Endothelial cell of umbilical vein (primary cell): ENCODE data around the gene DTX4. TPM values are rescaled to one million over a fixed set of nuclear protein-coding genes. Genes with fewer than 3 reads are reported as not detected.

Source experiments
- BruUV-seq: library from RNA; stranded (reverse); fragments of 400-500 nt; replicated peaks from 2 replicates; lab custom pipeline; 2021; lab: Mats Ljungman, UMichigan
- CTCF ChIA-PET: fragments of 300-600, 350-600 bp; sonication (Branson Sonifier 250); formaldehyde crosslinking; loops from one replicate; lab custom pipeline; 2021; ENCODE audit warnings: antibody characterized with exemption, inconsistent platforms; lab: Charles Lee
- POLR2A ChIA-PET: fragments of 300-600, 350-600 bp; sonication (Branson Sonifier 250); formaldehyde crosslinking; loops from one replicate; lab custom pipeline; 2021; ENCODE audit warnings: antibody characterized with exemption, inconsistent platforms; lab: Charles Lee
- DNase-seq: peaks from one replicate; pipeline ENCODE4 v3.0.0-alpha.2; 2011; ENCODE audit warnings: low read depth, low spot score
- FAIRE-seq: peaks from 2 replicates; lab custom pipeline; 2011; peaks lifted over from hg19 to GRCh38; lab: Jason Lieb, UNC
- H2AFZ ChIP-seq: 2 replicates; pipeline ENCODE4 v1.6.0; 2012; ENCODE audit warnings: low read depth, low read length, control low read depth, inconsistent platforms
- H3K27ac ChIP-seq: 2 replicates; pipeline ENCODE4 v1.5.1; 2011; ENCODE audit warnings: low read depth, mild to moderate bottlenecking, control low read depth, low read length, moderate library complexity; ENCODE audit not compliant: insufficient read depth
- H3K27me3 ChIP-seq, 2 experiments: 2 replicates each; pipeline versions ENCODE4 v1.6.0 to v1.6.1; 2011; ENCODE audit warnings: low read length in 2 of 2, mixed read lengths in 1 of 2; ENCODE audit not compliant: control insufficient read depth in 2 of 2, insufficient read depth in 2 of 2
- H3K36me3 ChIP-seq, 2 experiments: 2 replicates in 1 of 2; 3 replicates in 1 of 2; pipeline ENCODE4 v1.5.1; 2011; ENCODE audit warnings: low read length in 2 of 2, mild to moderate bottlenecking in 1 of 2, moderate library complexity in 1 of 2; ENCODE audit not compliant: control insufficient read depth in 2 of 2, insufficient read depth in 2 of 2; ENCODE audit errors: extremely low read depth in 1 of 2
- H3K4me1 ChIP-seq: 3 replicates; pipeline ENCODE4 v1.5.1; 2011; ENCODE audit warnings: mild to moderate bottlenecking, low read length; ENCODE audit not compliant: control insufficient read depth, insufficient read depth; ENCODE audit errors: extremely low read depth
- H3K4me2 ChIP-seq: 2 replicates; pipeline ENCODE4 v1.6.1; 2011; ENCODE audit warnings: low read length, control low read depth, mixed read lengths; ENCODE audit not compliant: insufficient read depth
- H3K4me3 ChIP-seq, 3 experiments: fragments of 200-600 bp in 1 of 3; sonication (generic), shearing (Covaris generic) in 1 of 3; replicated peaks in 1 of 3; 2 replicates each; pipeline ENCODE4 v1.5.1; 2011 to 2016; ENCODE audit warnings: control low read depth in 3 of 3, low read length in 3 of 3, mild to moderate bottlenecking in 2 of 3, inconsistent platforms in 1 of 3, low read depth in 1 of 3, moderate library complexity in 1 of 3; ENCODE audit not compliant: insufficient read depth in 1 of 3
- H3K79me2 ChIP-seq: 2 replicates; pipeline ENCODE4 v1.6.0; 2012; ENCODE audit warnings: low read length, inconsistent platforms; ENCODE audit not compliant: control insufficient read depth, insufficient read depth
- H3K9ac ChIP-seq: replicated peaks from 2 replicates; pipeline ENCODE3; 2011; ENCODE audit warnings: low read length, control low read depth; ENCODE audit not compliant: insufficient read depth; ENCODE audit errors: extremely low read depth
- H3K9me1 ChIP-seq: replicated peaks from 3 replicates; pipeline ENCODE4 v1.6.0; 2011; ENCODE audit warnings: mild to moderate bottlenecking, low read length; ENCODE audit not compliant: control insufficient read depth, insufficient read depth; ENCODE audit errors: extremely low read depth
- H3K9me3 ChIP-seq: replicated peaks from 2 replicates; pipeline ENCODE4 v1.5.1; 2012; ENCODE audit warnings: low read length, inconsistent platforms; ENCODE audit not compliant: control insufficient read depth, insufficient read depth
- H4K20me1 ChIP-seq: replicated peaks from 2 replicates; pipeline ENCODE3; 2011; ENCODE audit warnings: mild to moderate bottlenecking, low read length; ENCODE audit not compliant: control insufficient read depth, insufficient read depth; ENCODE audit errors: extremely low read depth
- EZH2 ChIP-seq: IDR thresholded peaks from 2 replicates; pipeline ENCODE4 v1.6.1; 2012; ENCODE audit warnings: borderline replicate concordance, low read depth, mild to moderate bottlenecking, moderate library complexity, low read length, inconsistent platforms; ENCODE audit not compliant: severe bottlenecking
- FOS ChIP-seq: IDR thresholded peaks from 2 replicates; pipeline ENCODE4 v1.6.1; 2011; ENCODE audit warnings: mild to moderate bottlenecking, low read length, moderate library complexity, borderline replicate concordance; ENCODE audit not compliant: insufficient read depth
- GATA2 ChIP-seq: IDR thresholded peaks from 2 replicates; pipeline ENCODE4 v1.7.0; 2011; ENCODE audit warnings: low read depth, mild to moderate bottlenecking, moderate library complexity, mixed read lengths, low read length; ENCODE audit not compliant: insufficient read length, insufficient read depth
- JUN ChIP-seq: IDR thresholded peaks from 2 replicates; pipeline ENCODE4 v1.6.1; 2011; ENCODE audit warnings: borderline replicate concordance, low read depth; ENCODE audit not compliant: insufficient read length, insufficient read depth
- MYC ChIP-seq: IDR thresholded peaks from one replicate; pipeline ENCODE4 v1.6.1; 2011; ENCODE audit warnings: mild to moderate bottlenecking, low read depth, low read length
- POLR2A ChIP-seq: IDR thresholded peaks from 2 replicates; pipeline ENCODE4 v1.6.1; 2012; ENCODE audit warnings: low read depth, mild to moderate bottlenecking, control low read depth, low read length
- POLR2AphosphoS5 ChIP-seq: IDR thresholded peaks from 2 replicates; pipeline ENCODE4 v1.6.1; 2012; ENCODE audit warnings: low read depth, mild to moderate bottlenecking, control low read depth, low read length, moderate library complexity; ENCODE audit not compliant: insufficient read depth
- dilution Hi-C: fragments of 300-500 bp; cut with MboI; formaldehyde crosslinking; loops from one replicate; pipeline ENCODE4 v1.15.0; 2019; ENCODE audit warnings: low sequenced_read_pairs; ENCODE audit not compliant: extremely low pct_ligation_motif_present
- intact Hi-C: fragments of 100-400 bp; cut with micrococcal nuclease; formaldehyde crosslinking; loops from one replicate; pipeline ENCODE4 v1.10.0; 2022
- polyA plus RNA-seq, 4 experiments: library from polyadenylated mRNA; depleted of rRNA in 3 of 4; stranded (reverse) in 3 of 4; unstranded in 1 of 4; fragments of >200 nt; gene quantifications; 2 replicates each; pipeline versions ENCODE4 v1.2.1 to v1.2.3, GENCODE V29; 2011 to 2012; ENCODE audit warnings: missing spikeins in 1 of 4
- total RNA-seq: library from RNA; stranded (reverse); gene quantifications from 2 replicates; pipeline ENCODE4 v1.2.3, GENCODE V29; 2021
- TF ChIP-seq, protein P1 (sequence below), 2 donors: IDR thresholded peaks; 1 replicate in 1 of 2; 2 replicates in 1 of 2; pipeline ENCODE4 v1.5.1; 2011; ENCODE audit warnings: low read length in 2 of 2, mild to moderate bottlenecking in 2 of 2, moderate library complexity in 2 of 2, control low read depth in 1 of 2, inconsistent platforms in 1 of 2, low read depth in 1 of 2; ENCODE audit not compliant: insufficient read depth in 1 of 2; ENCODE audit errors: extremely low read depth in 1 of 2
- TF ChIP-seq, protein P2 (sequence below): IDR thresholded peaks from 2 replicates; pipeline ENCODE4 v1.6.1; 2011; ENCODE audit not compliant: insufficient read depth, insufficient read length

The DTX4 gene
- total and polyA plus RNA-seq, 2 donors (not counting 3 experiments of a cell fraction or from before 2014, with no cell fraction given), result 0.08 to 0.91 TPM

DNA sequence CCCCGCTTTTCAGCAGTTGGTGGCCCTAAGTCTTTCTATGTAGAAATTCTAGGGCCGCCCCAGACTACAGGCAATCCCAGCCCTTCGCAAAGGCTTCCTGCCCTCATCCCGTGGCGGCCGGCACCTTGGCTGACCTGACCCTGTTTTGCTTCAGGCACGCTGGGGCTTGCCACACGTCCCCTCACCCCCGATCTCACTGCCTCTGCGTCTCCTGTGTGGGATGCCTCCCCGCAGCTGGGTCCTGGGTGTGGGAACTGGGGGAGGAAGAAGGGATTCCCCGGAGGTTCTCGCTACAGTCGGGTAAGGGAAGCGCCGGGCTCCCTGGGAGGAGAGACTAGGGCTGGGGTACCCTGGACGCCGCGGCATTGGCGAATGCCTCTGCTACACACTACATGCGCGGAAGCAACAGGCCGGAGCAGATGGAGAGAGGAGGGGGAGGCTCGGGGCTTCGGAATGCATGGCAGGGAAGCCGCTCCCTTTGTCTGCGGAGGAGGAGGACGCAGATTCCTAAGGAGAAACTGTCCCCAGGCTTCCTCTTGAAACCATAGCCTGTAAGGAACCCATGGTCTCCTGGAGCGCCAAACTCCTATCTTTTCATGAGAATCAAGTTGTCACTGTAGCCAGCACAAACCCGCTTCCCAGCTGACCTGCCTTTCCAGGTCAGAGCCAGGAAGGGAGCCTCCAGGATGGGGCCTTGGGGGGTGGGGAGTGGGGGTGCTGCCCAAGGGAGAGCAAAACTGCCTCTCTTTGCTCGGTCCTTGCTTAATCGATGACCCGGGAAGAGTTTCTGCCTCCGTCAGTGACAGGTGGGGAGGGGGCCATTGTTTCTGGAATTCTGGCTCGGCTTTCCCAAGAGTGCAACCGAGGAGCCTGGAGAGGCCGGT lies 1.4 kb downstream of the DTX4 start:
- POLR2A ChIA-PET, result no interaction called here
- intact Hi-C loops (no loop called here), dilution Hi-C loops (no loop called here)
- H3K4me2 ChIP-seq, result peak overlapping the region; percentile 44
- TF ChIP-seq EZH2 (peak; percentile 90), POLR2AphosphoS5 (no peak)
- H2AFZ ChIP-seq, result peak overlapping the region; percentile 72
- H3K9me3 ChIP-seq, result no peaks in the 10 kb centered on the region
- no peak overlapping the region for H3K4me3 ChIP-seq
- H3K36me3 ChIP-seq, result no peaks in the 10 kb centered on the region
- no TSS peak for BruUV-seq
- CTCF ChIA-PET, result interaction anchor here (0.8 to 5.0 kb wide), 5 partner anchors 13 to 67 kb away, joined by 4 to 86 read pairs (median 15); partner anchors contain the start of gene FAM111B
- H3K79me2 ChIP-seq, result no peaks in the 10 kb centered on the region
- no peaks in the 10 kb centered on the region for H4K20me1 ChIP-seq
- peaks cover 38 to 42% of the 10 kb centered on the region in 2 experiments for H3K27me3 ChIP-seq
- no peak overlapping the region for H3K27ac ChIP-seq
- H3K4me1 ChIP-seq, result peaks cover 8% of the 10 kb centered on the region
- DNase-seq (no peak), FAIRE-seq (no peak)
- H3K9me1 ChIP-seq, result no peaks in the 10 kb centered on the region
- H3K9ac ChIP-seq, result no peak overlapping the region

DNA sequence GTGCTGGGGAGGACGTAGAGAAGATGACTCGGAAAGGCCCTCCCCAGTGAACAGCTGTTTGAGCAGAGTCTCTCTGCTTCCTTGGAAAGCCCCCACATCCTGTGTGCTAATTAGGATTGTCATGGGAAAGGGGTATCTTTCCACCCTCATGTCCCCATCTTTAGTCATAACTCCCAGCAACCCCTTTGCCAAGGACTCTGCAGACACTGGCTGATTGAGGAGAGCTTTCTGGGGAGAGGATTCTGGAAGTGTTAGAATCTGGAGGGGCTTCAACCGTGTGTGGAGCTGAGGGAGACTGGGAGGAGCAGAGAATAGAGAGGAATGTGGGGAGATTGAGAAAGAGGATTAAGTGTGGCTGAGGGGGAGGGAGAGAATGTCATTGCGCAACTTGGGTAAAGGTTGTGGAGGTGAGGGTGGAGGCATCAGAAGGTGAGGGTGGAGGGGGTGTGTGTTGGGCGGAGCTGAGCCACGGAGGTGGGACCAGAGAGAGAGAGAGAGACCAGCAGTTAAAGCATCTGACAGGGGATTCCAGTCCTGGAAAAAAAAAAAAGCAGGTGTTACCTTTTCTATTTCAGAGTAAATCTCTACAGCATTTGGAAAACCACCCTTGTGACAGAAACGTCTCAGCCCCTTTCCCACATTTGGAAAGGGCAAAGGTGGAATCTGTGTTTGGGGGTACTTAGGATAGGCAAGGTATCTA lies 2.2 kb downstream of the DTX4 start:
- Histone ChIP-seq H3K4me2 (no peak overlapping the region), H3K9me3 (no peaks in the 10 kb centered on the region), H3K27me3 (peaks cover 38 to 43% of the 10 kb centered on the region in 2 experiments), H4K20me1 (no peaks in the 10 kb centered on the region), H3K36me3 (no peaks in the 10 kb centered on the region), H3K4me1 (peaks cover 8% of the 10 kb centered on the region), H2AFZ (no peak overlapping the region), H3K9ac (no peak overlapping the region), H3K27ac (no peak overlapping the region), H3K9me1 (no peaks in the 10 kb centered on the region), H3K79me2 (no peaks in the 10 kb centered on the region), H3K4me3 (no peak overlapping the region)
- FAIRE-seq (no peak), DNase-seq (no peak)
- TF ChIP-seq GATA2, result no peak
- TF ChIP-seq, protein P1, sequence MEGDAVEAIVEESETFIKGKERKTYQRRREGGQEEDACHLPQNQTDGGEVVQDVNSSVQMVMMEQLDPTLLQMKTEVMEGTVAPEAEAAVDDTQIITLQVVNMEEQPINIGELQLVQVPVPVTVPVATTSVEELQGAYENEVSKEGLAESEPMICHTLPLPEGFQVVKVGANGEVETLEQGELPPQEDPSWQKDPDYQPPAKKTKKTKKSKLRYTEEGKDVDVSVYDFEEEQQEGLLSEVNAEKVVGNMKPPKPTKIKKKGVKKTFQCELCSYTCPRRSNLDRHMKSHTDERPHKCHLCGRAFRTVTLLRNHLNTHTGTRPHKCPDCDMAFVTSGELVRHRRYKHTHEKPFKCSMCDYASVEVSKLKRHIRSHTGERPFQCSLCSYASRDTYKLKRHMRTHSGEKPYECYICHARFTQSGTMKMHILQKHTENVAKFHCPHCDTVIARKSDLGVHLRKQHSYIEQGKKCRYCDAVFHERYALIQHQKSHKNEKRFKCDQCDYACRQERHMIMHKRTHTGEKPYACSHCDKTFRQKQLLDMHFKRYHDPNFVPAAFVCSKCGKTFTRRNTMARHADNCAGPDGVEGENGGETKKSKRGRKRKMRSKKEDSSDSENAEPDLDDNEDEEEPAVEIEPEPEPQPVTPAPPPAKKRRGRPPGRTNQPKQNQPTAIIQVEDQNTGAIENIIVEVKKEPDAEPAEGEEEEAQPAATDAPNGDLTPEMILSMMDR (IDR thresholded peaks at IDR 0.05; ENCODE audit: extremely low read depth in 1 of 2, insufficient read depth in 1 of 2, low read depth in 1 of 2, low read length in 2 of 2), result no peak
- TF ChIP-seq FOS, result no peak
- no peak for TF ChIP-seq POLR2AphosphoS5
- TF ChIP-seq MYC, result no peak
- TF ChIP-seq, protein P2, sequence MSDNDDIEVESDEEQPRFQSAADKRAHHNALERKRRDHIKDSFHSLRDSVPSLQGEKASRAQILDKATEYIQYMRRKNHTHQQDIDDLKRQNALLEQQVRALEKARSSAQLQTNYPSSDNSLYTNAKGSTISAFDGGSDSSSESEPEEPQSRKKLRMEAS, result no peak
- TF ChIP-seq POLR2A, result no peak
- no peak for TF ChIP-seq EZH2
- no peak for TF ChIP-seq JUN
- ChIA-PET POLR2A (no interaction called here), CTCF (interaction anchor here (0.8 to 2.7 kb wide), 5 partner anchors 11 to 267 kb away, joined by 3 to 21 read pairs (median 4); no protein-coding TSS in a partner anchor)
- no TSS peak for BruUV-seq
- dilution Hi-C loops (no loop called here), intact Hi-C loops (no loop called here)
